ENCODE data around the gene PDGFRB. TPM values are rescaled to one million over a fixed set of nuclear protein-coding genes. Genes with fewer than 3 reads are reported as not detected.

The PDGFRB gene
- total and polyA plus RNA-seq, 9 of the 15 experiments (the other 6 are each of a cell fraction or from before 2014, with no cell fraction given), result 0.01 to 1.5 (median 0.09) TPM; not detected in 3

- TF ChIP-seq PKNOX1 (IDR thresholded peaks at IDR 0.05), result no peak
- TF ChIP-seq HES1 (IDR thresholded peaks at IDR 0.05; ENCODE audit: low read depth), result no peak
- TF ChIP-seq ZKSCAN8 (CRISPR knock-in tag; IDR thresholded peaks at IDR 0.05), result no peak
- no peak for TF ChIP-seq NR2F6 (CRISPR knock-in tag; IDR thresholded peaks at IDR 0.05)
- TF ChIP-seq ZZZ3 (IDR thresholded peaks at IDR 0.05), result no peak
These were observed 11.2 kb upstream of the PDGFRB start, which contains the start of gene CDX1 (continued) for GRCh38 chr5:150166650-150167511.

GRCh38 chr5:150166037-150166649, 10.5 kb upstream of the PDGFRB start:
- no TSS peak for BruUV-seq (replicated peaks)

More at GRCh38 chr5:150166037-150166649, 10.5 kb upstream of the PDGFRB start:
- Histone ChIP-seq H4K20me1 (replicated peaks; ENCODE audit: control insufficient read depth, insufficient read depth, low read length) (no peaks in the 10 kb centered on the region; the same call in 1 of the 2 replicates), H3K27me3 (ENCODE audit: control insufficient read depth in 2 of 2, insufficient read depth in 2 of 2, low read length in 2 of 2) (peaks cover 9 to 22% of the 10 kb centered on the region in 2 experiments; a peak in 4 of 5 replicates), H3K79me2 (ENCODE audit: control insufficient read depth, insufficient read depth, low read length) (no peaks in the 10 kb centered on the region), H3K9me1 (ENCODE audit: control insufficient read depth, insufficient read depth, low read length) (no peaks in the 10 kb centered on the region), H3K4me1 (replicated peaks in 1 of 2; ENCODE audit: control insufficient read depth in 2 of 2, insufficient read depth in 2 of 2, low read length in 2 of 2) (peaks cover 6 to 12% of the 10 kb centered on the region in 2 experiments; a peak in 4 of 5 replicates), H3K36me3 (ENCODE audit: control insufficient read depth, insufficient read depth, low read length) (no peaks in the 10 kb centered on the region), H3K4me2 (ENCODE audit: insufficient read depth, low read length) (no peak overlapping the region), H3K27ac (ENCODE audit: extremely low read depth, low read depth, low read length) (no peak overlapping the region), H2AFZ (ENCODE audit: low read depth, low read length) (no peak overlapping the region), H3K9me3 (replicated peaks; ENCODE audit: control insufficient read depth, insufficient read depth, low read depth, low read length) (no peaks in the 10 kb centered on the region), H3K9ac (ENCODE audit: insufficient read depth in 1 of 2, low read depth in 2 of 2, low read length in 2 of 2) (no peak overlapping the region), H3K4me3 (no peak overlapping the region)
- DNase-seq (ENCODE audit: extremely low read depth in 1 of 4, low spot score in 3 of 4) (no peak), FAIRE-seq (no peak), ATAC-seq (no peak)
- intact Hi-C loops (cut with micrococcal nuclease), result no loop called here
- ChIA-PET POLR2A (interaction anchor here (0.6 kb wide), 3 partner anchors 16 to 173 kb away, joined by 3 read pairs; no protein-coding TSS in a partner anchor), CTCF (ENCODE audit: low intra/inter-chr PET ratio) (no interaction called here)
- whole genome bisulfite sequencing (ENCODE audit: insufficient coverage, low coverage, missing lambda C conversion rate), result 61% methylated on average over 11 of the region's 27 CpGs
- in situ Hi-C loops (cut with MboI), result no loop called here
- TF ChIP-seq MCM2 (IDR thresholded peaks at IDR 0.05; ENCODE audit: low read depth) (no peak), ZBTB33 (CRISPR knock-in tag; IDR thresholded peaks at IDR 0.05) (peak; percentile 91), SMARCA4 (IDR thresholded peaks at IDR 0.05) (no peak), HSF4 (CRISPR knock-in tag; IDR thresholded peaks at IDR 0.05; ENCODE audit: borderline replicate concordance) (no peak)
